NCI-H1092 treated with DMSO at 0.1 percent for 48 hours (cell line): Measurements from ENCODE around the gene ARHGAP22.

Experiments used
- DNase-seq: peaks from one replicate; lab custom pipeline; 2025; lab: John Stamatoyannopoulos, UW

Gene ARHGAP22

GRCh38 chr10:48463318-48464003, 141.4 kb downstream of the ARHGAP22 start:
- DNase-seq = no peak

- DNase-seq = no peak
Observed at GRCh38 chr10:48462482-48463020, 142.3 kb downstream of the ARHGAP22 start.

GRCh38 chr10:48461623-48462481, 143.0 kb downstream of the ARHGAP22 start:
- no peak for DNase-seq

- no peak for DNase-seq
Observed at GRCh38 chr10:48460182-48460581, 144.7 kb downstream of the ARHGAP22 start.

GRCh38 chr10:48459270-48460150, 145.4 kb downstream of the ARHGAP22 start:
- no peak for DNase-seq

GRCh38 chr10:48458662-48459048, 146.2 kb downstream of the ARHGAP22 start:
- no peak for DNase-seq

DNA sequence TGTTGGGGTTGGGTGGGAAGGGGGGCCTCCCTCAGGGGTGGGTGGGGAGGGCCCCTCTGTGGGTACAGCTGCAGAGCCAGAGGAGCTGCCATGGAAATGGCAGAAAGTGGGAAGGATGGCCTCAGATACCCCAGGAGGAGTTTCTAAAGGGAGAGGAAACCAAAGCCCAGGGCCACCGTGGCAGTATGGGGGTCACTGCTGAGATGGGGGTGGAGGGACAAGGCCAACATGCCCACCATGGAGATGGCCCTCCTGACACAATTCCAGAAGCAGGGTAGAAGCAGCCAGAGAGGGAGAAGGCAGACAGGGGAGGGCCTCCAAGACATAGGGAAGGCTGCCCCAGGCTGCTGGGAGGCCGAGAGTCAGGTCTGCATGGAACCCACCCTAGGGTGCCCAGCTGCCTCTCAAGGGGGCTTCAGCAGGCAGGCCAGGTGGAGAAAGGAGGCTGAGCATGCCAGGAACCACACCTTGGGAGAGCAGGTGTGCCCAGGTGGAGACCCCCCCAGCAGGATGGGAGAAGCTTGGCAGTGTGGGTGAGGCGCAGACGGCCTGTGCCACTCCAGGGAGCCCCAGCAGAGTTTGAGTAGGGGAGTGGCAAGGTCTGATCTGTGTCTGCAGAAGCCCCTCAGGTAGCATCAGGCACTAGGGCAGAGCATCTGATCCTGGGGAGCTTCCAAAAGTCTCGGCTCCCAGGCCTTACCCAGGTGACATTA, 146.8 kb downstream of the ARHGAP22 start:
- no peak for DNase-seq

GRCh38 chr10:48456808-48457761, 147.8 kb downstream of the ARHGAP22 start:
- no peak for DNase-seq

DNA sequence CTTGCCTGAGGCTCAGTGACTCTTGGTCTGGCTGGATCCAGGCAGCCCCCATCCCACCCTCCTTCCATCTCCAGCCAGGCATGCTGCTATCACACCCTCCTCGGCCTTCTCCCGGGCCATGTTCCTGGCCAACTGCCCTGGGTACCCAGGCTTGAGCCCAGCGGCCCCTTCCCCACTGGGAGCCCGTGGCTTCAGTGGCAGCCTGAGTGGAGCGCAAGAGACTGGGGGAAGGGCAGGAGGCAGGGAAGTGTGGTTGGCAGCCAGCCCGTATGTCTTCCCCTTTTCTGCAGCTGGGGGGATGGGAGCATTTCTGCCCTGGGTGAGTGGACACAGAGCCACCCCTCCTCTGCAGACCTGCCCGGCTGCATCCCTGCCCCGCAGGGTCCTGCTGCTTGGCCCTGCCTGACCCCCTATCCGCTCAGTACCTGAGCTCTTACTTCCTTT, 148.5 kb downstream of the ARHGAP22 start:
- no peak for DNase-seq

DNA sequence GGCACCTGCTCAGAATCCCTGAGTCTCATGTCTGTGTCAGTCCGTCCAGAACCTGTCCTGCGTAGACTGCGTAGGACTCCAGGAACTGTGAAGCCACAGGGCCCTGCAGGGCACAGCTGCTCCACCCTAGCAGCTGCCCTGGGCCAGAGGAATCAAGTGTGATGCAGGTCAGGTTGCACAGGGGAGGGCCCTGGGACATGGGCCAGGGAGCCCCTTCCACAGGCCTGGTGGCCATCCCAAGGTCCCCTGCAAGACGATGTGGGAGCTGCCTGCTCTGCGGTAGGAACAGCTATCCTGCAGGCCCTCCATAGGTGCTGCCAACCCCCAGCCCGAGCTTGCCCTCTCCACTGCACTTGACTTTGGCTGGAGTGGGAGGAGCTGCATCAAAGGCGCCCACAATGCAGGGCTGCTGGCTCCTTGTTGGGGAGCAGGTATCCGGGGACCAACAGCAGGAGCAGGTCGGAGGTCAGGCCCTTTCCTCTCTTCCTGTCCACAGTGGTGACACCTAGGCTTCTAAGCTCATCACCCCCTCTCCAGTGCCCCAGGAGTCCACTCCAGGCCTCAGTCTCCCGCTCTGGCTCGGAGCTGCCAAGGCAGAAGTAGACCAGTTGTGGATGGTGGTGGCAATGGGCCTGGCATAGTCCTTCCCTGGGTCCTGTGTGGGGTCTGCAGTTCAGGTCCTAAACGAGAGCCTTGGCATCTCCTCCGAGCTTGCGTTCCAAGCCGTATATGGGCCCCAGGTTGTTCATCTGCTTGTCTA, 149.3 kb downstream of the ARHGAP22 start:
- no peak for DNase-seq

- no peak for DNase-seq
Observed at GRCh38 chr10:48455055-48455391, 149.8 kb downstream of the ARHGAP22 start.

DNA sequence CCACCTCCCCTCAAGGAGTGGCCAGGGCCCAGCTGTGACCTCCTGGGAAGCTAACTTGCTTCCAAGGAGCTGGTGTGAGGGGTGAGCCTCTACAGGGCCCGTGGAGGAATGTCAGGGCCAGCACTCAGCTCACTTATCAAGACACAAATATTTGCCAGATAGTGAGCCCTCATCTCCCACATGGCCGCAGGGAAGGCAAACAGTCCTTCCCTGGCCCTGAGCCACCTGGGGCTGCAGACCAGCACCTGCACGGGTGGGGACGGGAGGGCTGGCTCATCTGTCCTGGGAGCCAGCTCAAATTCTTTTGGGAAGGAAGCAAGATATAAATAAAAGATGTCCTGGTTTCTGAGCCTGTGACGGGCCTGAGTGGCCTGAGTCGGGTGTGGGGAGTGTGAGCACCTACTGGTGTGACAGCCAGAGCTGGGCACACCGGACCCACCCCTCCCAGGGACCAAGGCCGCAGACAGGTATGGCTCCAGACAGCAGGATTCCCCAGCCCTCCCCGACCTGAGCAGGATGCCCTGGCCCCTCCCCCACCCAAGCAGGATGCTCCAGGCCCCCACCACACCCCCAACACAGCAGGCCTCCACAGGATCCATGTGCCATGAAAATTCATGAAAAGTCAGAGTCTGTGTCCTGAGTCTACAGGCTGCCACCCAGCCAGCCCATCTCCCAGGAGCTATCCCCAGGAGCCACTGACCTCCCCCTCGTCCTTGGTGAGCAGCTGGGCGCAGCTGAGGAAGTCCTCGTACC, 150.4 kb downstream of the ARHGAP22 start:
- DNase-seq = no peak

DNA sequence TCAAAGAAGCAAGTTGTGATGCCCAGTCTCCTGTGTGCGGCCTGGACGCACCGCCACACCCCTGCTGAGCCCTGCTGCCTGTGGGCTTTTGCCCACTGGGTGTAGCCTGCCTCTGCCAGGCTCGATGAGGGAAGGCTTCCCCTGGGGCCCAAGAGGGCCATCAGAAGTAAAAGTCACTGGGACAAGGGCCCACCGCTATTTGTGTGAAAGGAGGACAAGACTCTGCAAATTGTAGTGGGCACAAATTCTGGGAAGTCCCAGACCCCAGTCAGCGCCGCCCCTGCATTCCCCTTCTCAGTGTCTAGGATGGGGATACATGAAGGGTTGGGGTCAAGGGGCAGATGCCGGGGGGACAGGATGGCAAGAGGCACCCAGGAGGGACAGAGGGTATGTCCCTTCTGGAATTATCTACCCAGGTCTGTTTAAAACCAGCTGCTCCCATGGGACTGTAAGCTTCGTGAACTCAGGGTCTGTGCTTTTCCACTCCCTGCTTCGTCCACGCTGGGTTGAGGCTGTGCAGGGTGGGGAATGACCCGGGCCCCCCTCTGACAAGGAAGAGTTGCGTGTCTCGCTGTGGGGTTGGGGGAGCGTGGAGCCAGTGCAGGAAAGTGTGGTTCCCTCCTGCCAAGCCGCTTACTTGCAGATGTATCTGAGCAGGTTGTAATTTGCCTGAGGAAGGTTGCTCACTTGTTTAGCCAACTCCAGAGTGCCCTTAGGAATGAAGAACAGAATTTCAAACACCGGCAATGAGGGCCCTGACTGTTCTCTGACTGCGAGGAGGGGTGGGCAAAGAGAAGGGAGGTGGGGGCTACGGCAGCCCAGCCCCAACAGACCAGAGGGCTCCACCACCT, 151.2 kb downstream of the ARHGAP22 start:
- DNase-seq = no peak

DNA sequence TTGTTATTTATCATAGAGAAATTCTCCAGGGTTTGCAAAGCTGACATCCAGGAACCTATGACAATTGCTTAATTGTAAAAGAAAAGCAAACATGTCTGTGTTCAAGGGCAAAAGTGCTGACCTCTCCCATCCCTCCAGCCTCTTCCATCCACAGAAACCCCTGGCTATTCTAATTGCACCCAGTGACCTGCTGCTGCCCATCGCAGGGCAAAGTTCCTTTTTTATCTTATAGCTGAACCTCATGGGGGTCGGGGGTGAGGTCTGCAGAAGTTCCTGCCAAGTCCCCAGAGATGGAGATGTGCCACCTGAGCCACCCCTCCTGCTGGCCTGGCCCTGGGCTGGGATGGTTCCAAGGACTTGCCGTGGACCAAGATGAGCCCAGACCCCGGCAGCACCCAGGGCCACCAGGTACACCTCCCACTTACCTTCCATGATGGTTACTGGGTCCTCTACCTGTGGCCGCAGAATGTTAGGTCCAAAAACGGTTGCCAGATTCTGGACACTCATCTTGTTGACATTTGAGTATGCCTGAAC, 151.9 kb downstream of the ARHGAP22 start:
- no peak for DNase-seq

DNA sequence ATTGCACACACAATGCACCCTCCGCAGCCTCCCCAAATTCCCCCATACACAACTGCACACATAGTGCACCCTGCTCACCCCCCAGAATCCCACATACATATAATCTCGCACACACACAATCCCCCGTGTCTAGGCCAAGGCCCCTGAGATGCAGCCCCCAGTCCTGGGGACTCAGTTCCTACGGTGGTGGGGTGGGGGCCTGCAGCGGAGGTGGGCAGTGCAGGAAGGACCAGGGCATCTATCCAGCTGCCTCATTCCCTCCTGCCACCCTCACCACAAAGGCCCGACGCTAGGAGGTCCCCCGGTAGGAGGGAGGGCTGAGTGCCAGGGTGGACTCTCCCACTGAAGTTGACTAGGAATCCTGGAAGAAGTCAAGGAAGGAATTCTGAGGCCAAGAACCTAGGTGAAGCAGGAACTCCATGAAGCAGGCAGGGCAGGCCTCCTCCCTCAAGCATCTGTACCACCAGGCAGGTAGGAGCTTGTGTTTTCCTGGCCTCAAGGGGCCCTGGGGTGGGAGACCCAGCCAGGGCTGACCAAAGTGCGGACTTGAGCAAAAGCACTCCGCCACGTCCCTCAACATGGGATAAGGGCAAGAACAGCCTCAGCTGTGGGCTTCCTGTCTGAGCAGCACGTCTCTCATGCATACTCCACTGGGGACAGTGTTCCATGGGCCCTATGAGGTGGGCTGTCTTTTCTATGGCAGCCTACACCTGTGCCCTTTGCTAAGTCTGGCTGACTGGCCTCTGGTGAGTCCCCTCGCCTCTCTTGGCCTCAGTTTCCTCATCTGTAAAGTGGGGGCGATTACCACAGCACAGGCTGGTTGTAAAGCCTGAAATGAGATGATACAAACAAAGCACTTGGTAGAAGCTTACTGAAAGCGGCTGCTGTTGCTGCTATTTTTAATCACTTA, 152.6 kb downstream of the ARHGAP22 start:
- DNase-seq = no peak

- no peak for DNase-seq
Observed at GRCh38 chr10:48450741-48451466, 154.0 kb downstream of the ARHGAP22 start.
